H1 (cell line): Measurements from ENCODE around the gene DPPA4. TPM values are rescaled to one million over a fixed set of nuclear protein-coding genes. Genes with fewer than 3 reads are reported as not detected.

Source experiments
- CTCF ChIA-PET: fragments of 300-600 bp; sonication (Branson Sonifier 250); formaldehyde crosslinking; loops from one replicate; lab custom pipeline; 2021; ENCODE audit not compliant: partially characterized antibody; lab: Charles Lee
- POLR2A ChIA-PET: fragments of 300-600 bp; sonication (Branson Sonifier 250); formaldehyde crosslinking; loops from one replicate; lab custom pipeline; 2021; ENCODE audit warnings: inconsistent platforms; ENCODE audit not compliant: partially characterized antibody; lab: Charles Lee
- DNase-seq, 2 experiments: peaks; one replicate each; pipeline versions ENCODE4 v3.0.0 to v3.0.0-alpha.2; 2010 to 2022; ENCODE audit warnings: low spot score in 2 of 2, low read depth in 1 of 2, mixed read lengths in 1 of 2
- FAIRE-seq: peaks from 2 replicates; lab custom pipeline; 2011; peaks lifted over from hg19 to GRCh38; lab: Jason Lieb, UNC
- H2AFZ ChIP-seq: 2 replicates; pipeline ENCODE4 v1.8.1; 2012; ENCODE audit warnings: low read length, inconsistent platforms
- H2AK5ac ChIP-seq: 2 replicates; pipeline ENCODE4 v1.6.1; 2013; ENCODE audit warnings: low read depth, low read length
- H2BK120ac ChIP-seq: replicated peaks from 2 replicates; pipeline ENCODE3; 2013; ENCODE audit warnings: low read depth, low read length, inconsistent platforms
- H2BK12ac ChIP-seq: 2 replicates; pipeline ENCODE4 v1.6.1; 2013; ENCODE audit warnings: low read depth, low read length
- H2BK15ac ChIP-seq: 2 replicates; pipeline ENCODE4 v1.6.1; 2013; ENCODE audit warnings: low read length
- H2BK20ac ChIP-seq: 2 replicates; pipeline ENCODE4 v1.6.1; 2013; ENCODE audit warnings: low read length
- H2BK5ac ChIP-seq: 2 replicates; pipeline ENCODE4 v1.6.1; 2013; ENCODE audit warnings: low read depth, low read length
- H3K14ac ChIP-seq: 2 replicates; pipeline ENCODE4 v1.6.1; 2013; ENCODE audit warnings: inconsistent platforms; ENCODE audit not compliant: insufficient read length
- H3K18ac ChIP-seq: 2 replicates; pipeline ENCODE4 v1.6.1; 2013; ENCODE audit warnings: low read length; ENCODE audit errors: extremely low read depth
- H3K23ac ChIP-seq: 2 replicates; pipeline ENCODE4 v1.6.1; 2013; ENCODE audit warnings: inconsistent platforms; ENCODE audit not compliant: insufficient read length
- H3K23me2 ChIP-seq: 2 replicates; pipeline ENCODE4 v1.6.1; 2013; ENCODE audit warnings: low read depth, low read length
- H3K27ac ChIP-seq: 2 replicates; pipeline ENCODE4 v1.6.1; 2011; ENCODE audit warnings: low read depth, low read length, inconsistent platforms
- H3K27me3 ChIP-seq, 4 experiments: replicated peaks in 1 of 4; 1 replicate in 1 of 4; 2 replicates in 3 of 4; pipeline versions ENCODE4 v1.6.1 to v1.8.1; 2011 to 2013; ENCODE audit warnings: low read length in 3 of 4, mild to moderate bottlenecking in 3 of 4, inconsistent platforms in 2 of 4, mixed read lengths in 2 of 4, moderate library complexity in 1 of 4; ENCODE audit not compliant: control insufficient read depth in 3 of 4, insufficient read depth in 3 of 4; ENCODE audit errors: extremely low read depth in 1 of 4
- H3K36me3 ChIP-seq, 4 experiments: 2 replicates each; pipeline versions ENCODE4 v1.6.1 to v1.8.1; 2011 to 2013; ENCODE audit warnings: mild to moderate bottlenecking in 4 of 4, low read length in 3 of 4, moderate library complexity in 2 of 4, control low read depth in 1 of 4, inconsistent platforms in 1 of 4; ENCODE audit not compliant: insufficient read depth in 4 of 4, control insufficient read depth in 2 of 4
- H3K4ac ChIP-seq: replicated peaks from 2 replicates; pipeline ENCODE3; 2013; ENCODE audit warnings: low read length, low read depth, mixed read lengths, inconsistent platforms; ENCODE audit not compliant: insufficient read length
- H3K4me1 ChIP-seq, 4 experiments: replicated peaks in 1 of 4; 1 replicate in 1 of 4; 2 replicates in 3 of 4; pipeline versions ENCODE4 v1.6.1 to v1.8.1; 2011 to 2013; ENCODE audit warnings: low read length in 3 of 4, inconsistent platforms in 2 of 4, mixed read lengths in 1 of 4; ENCODE audit not compliant: insufficient read depth in 4 of 4, control insufficient read depth in 3 of 4
- H3K4me2 ChIP-seq, 2 experiments: 2 replicates each; pipeline versions ENCODE4 v1.6.1 to v1.8.1; 2011 to 2013; ENCODE audit warnings: low read depth in 2 of 2, low read length in 2 of 2, control low read depth in 1 of 2, inconsistent platforms in 1 of 2, mild to moderate bottlenecking in 1 of 2; ENCODE audit not compliant: insufficient read depth in 1 of 2
- H3K4me3 ChIP-seq, 4 experiments: fragments of 200-600, 300-600 bp in 1 of 4; sonication (generic), shearing (Covaris generic), sonication (Bioruptor Twin) in 1 of 4; 2 replicates each; pipeline versions ENCODE4 v1.5.1 to v1.8.1; 2011 to 2016; ENCODE audit warnings: low read length in 4 of 4, low read depth in 3 of 4, control low read depth in 2 of 4, inconsistent platforms in 2 of 4, mild to moderate bottlenecking in 2 of 4, mixed read lengths in 1 of 4, moderate library complexity in 1 of 4; ENCODE audit not compliant: insufficient read depth in 2 of 4; ENCODE audit errors: extremely low read depth in 1 of 4
- H3K56ac ChIP-seq: replicated peaks from 2 replicates; pipeline ENCODE3; 2013; ENCODE audit warnings: low read depth, mild to moderate bottlenecking, mixed read lengths, low read length, inconsistent platforms; ENCODE audit not compliant: insufficient read length
- H3K79me1 ChIP-seq: 2 replicates; pipeline ENCODE4 v1.6.1; 2013; ENCODE audit warnings: low read depth, low read length, control low read depth
- H3K79me2 ChIP-seq, 2 experiments: 2 replicates each; pipeline versions ENCODE4 v1.6.1 to v1.8.1; 2012 to 2013; ENCODE audit warnings: low read length in 2 of 2, mild to moderate bottlenecking in 2 of 2, inconsistent platforms in 1 of 2; ENCODE audit not compliant: insufficient read depth in 2 of 2, control insufficient read depth in 1 of 2
- H3K9ac ChIP-seq, 4 experiments: replicated peaks in 1 of 4; 1 replicate in 1 of 4; 2 replicates in 3 of 4; pipeline versions ENCODE4 v1.6.1 to v1.8.1; 2011 to 2013; ENCODE audit warnings: low read depth in 3 of 4, low read length in 3 of 4, control low read depth in 2 of 4, mild to moderate bottlenecking in 2 of 4, moderate library complexity in 2 of 4, inconsistent platforms in 1 of 4; ENCODE audit errors: extremely low read depth in 1 of 4
- H3K9me3 ChIP-seq, 2 experiments: 2 replicates each; pipeline versions ENCODE4 v1.6.1 to v1.8.1; 2012 to 2013; ENCODE audit warnings: mild to moderate bottlenecking in 2 of 2, moderate library complexity in 2 of 2, control low read depth in 1 of 2, inconsistent platforms in 1 of 2, low read depth in 1 of 2, low read length in 1 of 2, mixed read lengths in 1 of 2; ENCODE audit not compliant: insufficient read depth in 2 of 2
- H4K20me1 ChIP-seq, 2 experiments: replicated peaks in 1 of 2; 2 replicates each; pipeline versions ENCODE3 to v1.8.1; 2011 to 2013; ENCODE audit warnings: inconsistent platforms in 2 of 2, low read length in 2 of 2, mild to moderate bottlenecking in 1 of 2; ENCODE audit not compliant: insufficient read depth in 2 of 2, control insufficient read depth in 1 of 2
- H4K5ac ChIP-seq: 2 replicates; pipeline ENCODE4 v1.6.1; 2013; ENCODE audit warnings: low read length, low read depth, mixed read lengths, inconsistent platforms; ENCODE audit not compliant: insufficient read length
- H4K8ac ChIP-seq: 2 replicates; pipeline ENCODE4 v1.8.0; 2013; ENCODE audit warnings: mild to moderate bottlenecking, moderate library complexity, low read length, inconsistent platforms; ENCODE audit not compliant: insufficient read depth; ENCODE audit errors: extremely low read depth
- H4K91ac ChIP-seq: replicated peaks from 2 replicates; pipeline ENCODE3; 2013; ENCODE audit warnings: low read length, mixed read lengths, inconsistent platforms; ENCODE audit not compliant: insufficient read length
- E2F6 ChIP-seq: IDR thresholded peaks from 2 replicates; pipeline ENCODE4 v1.6.1; 2012; ENCODE audit warnings: inconsistent platforms
- EGR1 ChIP-seq: IDR thresholded peaks from 2 replicates; pipeline ENCODE4 v1.6.1; 2011; ENCODE audit warnings: low read depth, low read length, borderline replicate concordance
- KDM4A ChIP-seq: IDR thresholded peaks from one replicate; pipeline ENCODE4 v1.7.1; 2012; ENCODE audit warnings: low read depth, mild to moderate bottlenecking, moderate library complexity, low read length, inconsistent platforms; ENCODE audit not compliant: severe bottlenecking
- MAFK ChIP-seq: IDR thresholded peaks from 2 replicates; pipeline ENCODE4 v1.6.1; 2012; ENCODE audit warnings: low read depth, mild to moderate bottlenecking, improper control_type of control experiment, low read length
- PHF8 ChIP-seq: fragments of 200-600 bp; sonication (generic); conservative IDR thresholded peaks from 2 replicates; pipeline ENCODE4 v1.7.1; 2012; ENCODE audit warnings: low read depth, mild to moderate bottlenecking, inconsistent platforms, low read length, moderate library complexity
- POLR2AphosphoS5 ChIP-seq: IDR thresholded peaks from 2 replicates; pipeline ENCODE4 v1.6.1; 2011; ENCODE audit warnings: low read depth, low read length
- RAD21 ChIP-seq, 2 experiments: IDR thresholded peaks in 1 of 2; conservative IDR thresholded peaks in 1 of 2; 2 replicates each; pipeline ENCODE4 v1.6.1; 2011; ENCODE audit warnings: low read depth in 2 of 2, low read length in 2 of 2, improper control_type of control experiment in 1 of 2, inconsistent platforms in 1 of 2, mild to moderate bottlenecking in 1 of 2, moderate library complexity in 1 of 2
- RFX5 ChIP-seq: IDR thresholded peaks from 2 replicates; pipeline ENCODE4 v1.6.1; 2011; ENCODE audit warnings: low read depth, low read length, improper control_type of control experiment, borderline replicate concordance
- RNF2 ChIP-seq: fragments of 200-900, 300-1000 bp; sonication (generic); IDR thresholded peaks from 2 replicates; pipeline ENCODE4 v1.7.1; 2016; ENCODE audit warnings: borderline replicate concordance, low read depth, mild to moderate bottlenecking, antibody characterized with exemption, low read length; ENCODE audit not compliant: poor library complexity, severe bottlenecking; ENCODE audit errors: missing control alignments
- TCF12 ChIP-seq: IDR thresholded peaks from 2 replicates; pipeline ENCODE4 v1.6.1; 2011; ENCODE audit warnings: low read depth, mild to moderate bottlenecking, low read length
- TEAD4 ChIP-seq: IDR thresholded peaks from 2 replicates; pipeline ENCODE4 v1.6.1; 2012; ENCODE audit warnings: low read depth, low read length, inconsistent platforms, mixed read lengths
- ZNF274 ChIP-seq: IDR thresholded peaks from 2 replicates; pipeline ENCODE4 v1.7.0; 2012; ENCODE audit warnings: low read length, borderline replicate concordance; ENCODE audit errors: extremely low read depth
- polyA plus RNA-seq, 7 experiments: library from polyadenylated mRNA; depleted of rRNA in 3 of 7; stranded (reverse) in 5 of 7; unstranded in 2 of 7; fragments of >200 nt in 5 of 7; fragments of 200-250 nt in 2 of 7; gene quantifications; 1 replicate in 5 of 7; 2 replicates in 1 of 7; 4 replicates in 1 of 7; pipeline versions ENCODE4 v1.2.1 to v1.2.3, GENCODE V29; 2011 to 2013; ENCODE audit warnings: missing spikeins in 2 of 7, mixed read lengths in 2 of 7
- total RNA-seq: library from RNA; stranded (reverse); fragmentation: NEBNext Ultra II Directional; extraction: Animal tissue kit (Norgen Biotek cat#: 25700); gene quantifications from 2 replicates; pipeline ENCODE4 v1.2.1, GENCODE V29; 2021

Gene DPPA4
- total and polyA plus RNA-seq, 2 of the 8 experiments (the other 6 are each of a cell fraction or from before 2014, with no cell fraction given) = 424 to 772 TPM

GRCh38 chr3:109363634-109364033 is 26.3 kb upstream of the DPPA4 start:
- POLR2A ChIA-PET = interaction anchor here (0.9 to 16.7 kb wide), 5 partner anchors 9 to 34 kb away, joined by 3 to 402 read pairs (median 10); partner anchors contain the start of gene DPPA4
- CTCF ChIA-PET = interaction anchor here (0.9 to 1.4 kb wide), 3 partner anchors 17 to 32 kb away, joined by 3 to 5 read pairs (median 3); no protein-coding TSS in a partner anchor
- no peak overlapping the region for H2BK15ac ChIP-seq
- no peak for TF ChIP-seq TCF12
- no peak for TF ChIP-seq KDM4A
- TF ChIP-seq TEAD4 = no peak
- no peak for TF ChIP-seq E2F6
- TF ChIP-seq RAD21 (IDR thresholded peaks at IDR 0.05 in 1 of 2, conservative IDR thresholded peaks at IDR 0.05 in 1 of 2; ENCODE audit: low read depth in 2 of 2, low read length in 2 of 2) = no peak
- TF ChIP-seq RNF2 = no peak
- TF ChIP-seq POLR2AphosphoS5 = no peak
- TF ChIP-seq MAFK = no peak
- no peak for TF ChIP-seq EGR1
- no peak for TF ChIP-seq PHF8
- no peak for TF ChIP-seq ZNF274
- no peak for TF ChIP-seq RFX5

More at GRCh38 chr3:109363634-109364033, 26.3 kb upstream of the DPPA4 start:
- no peak overlapping the region for H3K9ac ChIP-seq
- H3K36me3 ChIP-seq = peaks cover 0 to 17% (median 0%) of the 10 kb centered on the region in 4 experiments; a peak in 1 of 8 replicates
- no peak overlapping the region for H4K5ac ChIP-seq
- H3K79me1 ChIP-seq = 0 out of 2 replicates have a peak, but pooled peaks cover 3% of the 10 kb centered on the region
- no peak overlapping the region for H3K14ac ChIP-seq
- H2AK5ac ChIP-seq = no peak overlapping the region
- no peaks in the 10 kb centered on the region for H3K23me2 ChIP-seq
- H3K4ac ChIP-seq = no peak overlapping the region
- H4K91ac ChIP-seq = no peak overlapping the region
- FAIRE-seq (no peak), DNase-seq (no peak)
- peaks cover 0 to 6% of the 10 kb centered on the region in 2 experiments; a peak in 1 of 4 replicates for H3K79me2 ChIP-seq
- no peak overlapping the region for H4K8ac ChIP-seq
- no peak overlapping the region for H3K27ac ChIP-seq
- no peak overlapping the region for H3K56ac ChIP-seq
- no peak overlapping the region for H3K4me2 ChIP-seq
- no peaks in the 10 kb centered on the region for H4K20me1 ChIP-seq
- H3K4me3 ChIP-seq = no peak overlapping the region
- H3K23ac ChIP-seq = no peak overlapping the region
- H3K4me1 ChIP-seq = no peaks in the 10 kb centered on the region; a peak in 1 of 7 replicates
- no peak overlapping the region for H2AFZ ChIP-seq
- H3K27me3 ChIP-seq = no peaks in the 10 kb centered on the region
- no peak overlapping the region for H3K18ac ChIP-seq
- no peak overlapping the region for H2BK12ac ChIP-seq
- no peak overlapping the region for H2BK5ac ChIP-seq
- no peak overlapping the region for H2BK120ac ChIP-seq
- H3K9me3 ChIP-seq = no peaks in the 10 kb centered on the region
- H2BK20ac ChIP-seq = no peak overlapping the region
